Activated T-cell treated with anti-CD3 and anti-CD28 coated beads, Interleukin-2, amount 50 U/mL, for 1 hour (primary cell): ENCODE data around the gene RDH5.

ENCODE experiments used
- DNase-seq: peaks from one replicate; pipeline ENCODE4 v3.0.0-alpha.2; 2020

RDH5 gene

DNA sequence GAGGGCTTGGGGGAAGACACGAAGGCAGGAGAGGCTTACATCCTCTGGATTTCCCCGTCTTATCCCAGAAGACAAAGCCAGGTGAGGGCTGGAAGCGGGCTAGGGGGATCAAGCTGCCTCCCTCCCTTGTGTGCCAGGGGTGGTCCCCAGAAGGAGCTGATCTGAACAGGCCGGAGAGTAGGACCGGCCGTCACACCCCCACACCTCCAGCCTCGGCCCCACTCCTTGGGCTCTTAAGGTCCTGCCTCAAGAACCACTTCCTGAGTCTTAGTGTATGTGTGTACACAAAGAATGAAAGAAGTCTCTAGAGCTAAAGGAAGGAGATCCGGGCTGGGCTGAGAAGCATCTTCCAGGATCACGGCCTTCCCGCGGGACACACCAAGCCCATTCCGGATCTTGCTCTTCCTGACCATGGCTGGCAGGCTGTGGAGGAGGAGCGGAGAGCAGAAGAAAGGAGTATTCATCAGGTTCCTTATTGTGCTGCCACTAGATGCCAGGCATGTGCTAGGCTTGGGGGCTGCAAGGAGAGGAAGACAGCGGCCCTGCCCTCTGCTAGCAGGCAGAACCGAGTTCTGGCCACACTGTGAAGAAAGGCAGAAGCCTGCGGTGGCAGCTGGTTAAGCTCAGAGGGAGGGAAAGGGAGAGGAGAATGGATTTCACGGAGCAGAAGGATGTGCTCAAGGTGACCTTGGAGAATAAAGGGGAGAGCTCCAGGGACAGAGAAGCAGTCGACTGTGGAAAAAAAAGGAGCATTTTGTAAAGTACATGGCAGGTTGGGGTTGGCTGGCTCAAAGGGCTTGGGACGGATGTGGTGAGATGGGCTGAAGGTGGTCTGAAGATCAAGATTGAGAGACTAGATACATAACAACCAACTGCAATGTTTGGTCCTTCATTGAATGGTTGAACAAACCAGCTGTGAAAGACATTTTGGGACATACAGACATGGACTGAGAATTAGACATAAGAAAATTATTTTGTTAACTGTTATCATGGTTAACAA, 9.9 kb downstream of the RDH5 start:
- peak; percentile 40 for DNase-seq

DNA sequence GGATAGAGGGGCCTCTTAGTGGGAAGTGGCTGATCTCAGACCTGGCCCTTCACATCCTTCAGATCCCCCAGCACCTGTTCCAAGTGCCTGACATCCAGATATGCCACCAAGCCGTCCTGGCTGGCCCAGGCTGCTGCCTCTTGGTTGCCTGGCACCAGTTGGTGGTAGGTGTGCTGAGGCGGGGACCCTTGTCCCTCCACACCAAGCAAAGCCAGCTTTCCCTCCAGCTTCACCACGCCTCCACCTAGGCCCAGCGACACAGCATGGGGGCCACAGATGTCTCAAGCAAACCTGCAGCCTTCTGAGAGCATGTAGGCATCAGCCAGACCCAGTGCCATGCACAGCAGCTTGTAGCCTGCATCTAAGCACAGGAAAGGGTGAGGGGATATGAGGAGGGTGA, 12.1 kb downstream of the RDH5 start:
- DNase-seq, result no peak

DNA sequence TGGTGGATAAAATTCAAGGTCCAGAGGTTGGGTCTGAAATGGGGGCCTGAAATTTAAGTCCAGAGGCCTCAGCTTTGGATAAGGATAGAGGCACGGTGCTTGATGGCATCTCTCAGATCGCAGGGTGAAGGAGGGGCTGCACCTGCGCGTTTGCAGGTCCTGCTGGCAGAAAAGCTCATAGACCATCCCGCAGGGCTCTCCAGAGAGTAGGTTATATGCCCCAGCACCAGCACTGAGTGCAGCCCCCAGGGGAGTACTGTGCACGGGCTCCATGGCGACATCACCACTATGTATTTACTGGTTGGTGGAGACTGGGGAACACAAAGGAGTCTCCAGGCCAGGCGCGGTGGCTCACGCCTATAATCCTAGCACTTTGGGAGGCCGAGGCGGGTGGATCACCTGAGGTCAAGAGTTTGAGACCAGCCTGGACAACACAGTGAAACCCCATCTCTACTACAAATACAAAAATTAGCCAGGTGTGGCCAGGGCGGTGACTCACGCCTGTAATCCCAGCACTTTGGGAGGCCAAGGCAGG, 12.9 kb downstream of the RDH5 start:
- DNase-seq, result no peak

DNA sequence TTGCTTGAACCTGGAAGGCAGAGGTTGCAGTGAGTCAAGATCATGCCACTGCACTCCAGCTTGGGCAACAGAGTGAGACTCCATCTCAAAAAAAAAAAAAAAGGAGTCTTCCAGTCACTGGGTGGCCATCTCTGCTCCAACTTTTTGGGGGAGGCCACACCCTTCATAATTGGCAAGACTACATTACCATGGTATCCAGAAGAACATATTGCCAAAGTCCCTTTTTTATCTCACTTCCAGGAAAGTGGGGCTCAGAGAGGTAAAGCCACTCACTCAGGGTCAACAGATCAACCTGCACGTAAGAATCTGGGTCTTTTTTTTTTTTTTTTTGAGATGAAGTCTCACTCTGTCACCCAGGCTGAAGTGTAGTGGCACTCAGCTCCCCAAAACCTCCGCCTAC, 13.7 kb downstream of the RDH5 start:
- DNase-seq, result no peak

DNA sequence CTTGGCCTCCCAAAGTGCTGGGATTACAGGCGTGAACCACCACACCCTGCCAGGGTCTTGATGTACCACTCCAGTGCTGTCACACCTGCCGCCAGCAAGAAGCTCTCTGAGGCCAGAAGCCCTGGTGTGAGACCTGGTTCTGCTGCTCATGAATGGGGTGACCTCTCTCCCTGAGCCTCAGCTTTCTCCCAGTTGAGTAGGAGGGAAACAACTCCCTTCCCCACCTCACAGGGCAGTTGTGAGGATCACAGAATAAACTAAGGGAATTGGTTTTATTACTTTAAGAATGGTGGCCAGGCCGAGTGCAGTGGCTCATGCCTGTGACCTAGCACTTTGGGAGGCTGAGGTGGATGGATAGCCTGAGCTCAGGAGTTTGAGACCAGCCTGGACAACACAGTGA, 14.4 kb downstream of the RDH5 start:
- DNase-seq, result no peak

DNA sequence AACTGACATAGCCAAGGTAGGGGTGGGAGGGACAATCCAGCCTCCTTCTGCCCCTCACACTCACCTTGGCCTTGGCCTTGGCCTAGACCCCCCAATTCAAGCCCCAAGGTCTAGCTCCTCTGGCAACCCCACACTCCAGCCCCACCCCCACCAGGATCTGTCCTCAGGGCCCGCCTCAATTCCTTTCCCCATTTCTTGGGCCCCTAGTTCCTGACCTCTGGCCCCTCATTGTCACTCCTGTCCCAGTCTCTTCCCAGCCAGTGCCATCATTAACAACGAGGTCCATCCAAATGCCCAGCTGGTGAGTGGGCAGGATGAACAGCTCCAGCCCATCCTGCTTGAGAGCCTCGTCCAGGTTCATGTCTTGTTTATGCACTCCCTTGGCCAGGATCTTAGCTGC, 15.9 kb downstream of the RDH5 start:
- DNase-seq, result no peak

DNA sequence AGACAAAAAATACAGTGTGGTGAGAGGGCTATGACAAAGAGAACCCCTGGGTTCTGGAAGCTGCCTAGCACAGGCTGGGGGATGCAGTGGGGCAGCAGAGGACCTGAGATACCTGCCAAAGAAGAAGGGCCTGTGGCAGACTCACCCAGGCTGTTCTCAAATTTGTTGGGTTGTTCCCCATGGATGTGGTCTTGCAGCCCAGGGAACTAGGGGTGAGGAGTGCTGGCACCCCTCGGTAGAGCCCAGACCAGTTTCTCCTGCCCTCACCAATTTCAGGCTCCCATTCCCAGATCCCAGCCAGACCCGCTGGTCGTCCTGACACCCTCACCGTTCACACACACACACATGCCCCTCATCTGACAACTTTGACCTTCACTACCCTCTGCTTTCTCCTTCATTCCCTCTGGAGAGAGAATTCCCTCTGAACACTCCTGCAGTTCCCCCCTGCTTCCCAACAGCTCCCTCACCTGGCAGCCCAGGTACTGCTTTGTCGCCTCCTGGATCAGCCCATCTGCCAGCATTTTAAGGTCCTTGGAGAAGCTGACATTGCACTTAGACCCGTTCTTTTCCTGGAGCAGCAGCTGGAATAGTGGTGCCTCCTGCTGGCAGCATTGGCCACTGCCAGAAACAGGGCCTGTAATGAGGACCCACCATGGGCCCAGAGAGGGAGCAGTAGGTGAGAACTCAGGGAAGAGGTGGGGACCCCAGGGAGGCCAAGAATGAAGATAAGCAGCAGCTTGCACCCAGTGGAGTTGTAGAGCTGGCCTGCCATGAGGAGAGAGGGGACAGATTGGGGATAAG, 16.8 kb downstream of the RDH5 start:
- peak; percentile 69 for DNase-seq

DNA sequence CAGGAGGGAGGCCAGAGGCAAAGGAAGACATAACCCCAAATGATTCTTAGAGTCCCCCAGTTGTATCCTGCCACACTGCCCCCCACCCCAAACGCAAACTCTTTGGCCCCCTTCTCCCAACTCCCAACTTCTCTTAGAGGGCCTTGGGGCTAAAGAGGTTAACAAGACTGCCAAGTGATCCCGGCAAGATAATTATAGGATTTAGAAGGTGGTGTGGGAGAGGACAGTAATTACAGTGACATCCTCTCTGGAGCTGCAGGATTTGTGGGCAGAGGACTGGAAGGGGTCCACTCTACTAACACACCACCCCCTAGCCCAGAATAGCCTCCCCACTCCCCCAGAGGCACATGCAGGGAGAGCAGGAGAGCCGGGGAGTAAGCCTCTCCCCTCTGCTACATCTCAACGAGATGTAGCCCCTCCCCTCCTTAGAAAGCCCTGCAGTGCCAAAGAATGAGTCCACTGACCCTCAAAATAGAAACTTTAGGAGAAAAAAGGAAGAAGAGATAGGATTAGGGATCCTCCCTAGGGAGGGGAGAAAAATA, 17.5 kb downstream of the RDH5 start:
- no peak for DNase-seq

DNA sequence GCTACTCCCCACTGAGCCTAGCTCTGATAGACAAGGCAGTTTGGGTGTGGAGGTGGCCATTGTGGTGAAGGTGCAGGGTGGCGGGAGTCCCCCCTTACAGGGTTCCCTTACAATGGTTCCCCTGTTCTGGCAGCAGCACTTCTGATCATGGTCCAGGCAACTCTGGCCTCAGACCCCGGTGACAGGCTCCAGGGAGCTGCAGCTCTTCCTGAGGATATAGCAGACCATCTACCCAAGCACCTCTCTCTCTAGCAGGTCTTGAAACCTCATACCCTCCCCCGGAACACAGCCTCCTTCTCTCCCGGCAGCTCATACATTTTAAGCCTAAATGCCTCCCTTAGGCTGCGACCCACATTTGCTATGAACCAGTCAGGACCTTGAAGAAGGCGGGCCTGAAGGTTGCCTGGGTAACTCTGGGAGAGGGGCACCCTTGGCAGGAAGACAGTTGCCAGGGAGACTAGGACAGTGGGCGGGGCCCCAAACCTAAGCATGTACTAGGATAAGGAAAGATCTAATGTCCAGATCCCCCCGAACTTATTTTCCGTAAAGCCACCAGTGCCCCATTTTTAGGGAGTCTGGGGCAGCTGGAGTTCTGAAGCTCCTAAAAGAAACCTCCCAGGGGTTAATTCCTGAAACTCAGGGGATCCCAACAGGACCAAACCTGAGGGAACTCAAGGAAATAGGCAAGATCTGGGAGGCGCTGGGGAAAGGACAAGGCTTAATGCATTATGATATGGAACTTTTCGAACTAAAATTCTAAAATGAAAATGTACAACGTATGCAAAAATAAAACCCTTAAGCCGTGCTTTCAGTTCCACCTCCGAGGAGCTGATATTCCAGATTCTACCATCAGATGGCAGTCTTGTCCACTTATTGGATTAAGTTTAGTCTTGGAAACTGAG, 18.2 kb downstream of the RDH5 start:
- peak; percentile 72 for DNase-seq

DNA sequence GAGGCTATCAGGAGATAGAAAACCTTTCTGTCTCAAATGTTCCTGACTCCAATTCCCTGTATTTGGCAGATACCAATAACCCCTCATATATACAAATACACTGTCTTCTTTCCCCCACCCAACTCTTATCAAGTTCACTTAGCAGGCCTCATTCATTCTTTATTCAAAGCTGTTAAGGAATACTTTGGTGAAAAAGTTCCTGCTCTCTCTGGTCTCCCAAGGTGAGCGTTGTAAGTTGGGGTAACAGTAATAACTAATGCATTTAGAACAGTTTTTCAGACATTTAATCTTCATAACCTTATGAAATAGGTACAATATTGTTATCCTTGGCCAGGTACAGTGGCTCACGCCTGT, 18.8 kb downstream of the RDH5 start:
- no peak for DNase-seq

DNA sequence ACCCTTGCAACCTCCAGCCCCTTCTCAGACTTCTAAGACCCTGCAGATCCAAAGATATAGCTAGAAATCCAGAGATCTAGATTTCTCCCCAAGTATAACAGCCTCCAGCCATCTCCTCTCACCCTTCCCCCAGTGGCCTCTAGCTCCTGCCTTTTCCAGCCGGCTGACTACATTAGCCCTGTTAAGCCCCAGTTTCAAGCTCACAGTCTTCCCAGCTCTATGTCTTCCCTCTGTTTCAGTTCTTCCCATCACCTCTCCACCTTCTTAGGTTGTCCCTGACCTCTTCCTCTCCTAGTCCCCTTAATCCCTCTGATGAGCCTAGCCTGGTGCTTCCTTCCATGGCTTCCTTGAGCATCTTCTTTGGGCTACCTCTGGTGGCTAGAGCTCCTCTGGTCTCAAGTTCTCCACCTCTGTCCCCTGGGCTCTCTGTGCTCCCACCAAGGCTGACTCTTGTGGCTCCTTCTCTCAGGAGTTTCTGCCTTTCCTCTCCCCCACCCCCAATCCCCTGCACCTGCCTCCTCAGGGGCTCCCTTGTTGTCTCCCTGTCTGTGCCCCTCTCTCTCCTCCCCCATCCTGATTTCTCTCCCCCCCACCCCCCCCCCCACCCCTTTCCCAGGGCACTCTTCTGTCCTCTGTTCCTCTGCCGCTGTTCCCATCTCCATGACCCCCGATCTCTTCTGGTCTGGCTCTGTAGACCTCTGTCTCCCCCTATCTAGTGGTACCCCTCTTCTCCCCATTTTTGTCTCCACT, 21.9 kb downstream of the RDH5 start:
- no peak for DNase-seq

DNA sequence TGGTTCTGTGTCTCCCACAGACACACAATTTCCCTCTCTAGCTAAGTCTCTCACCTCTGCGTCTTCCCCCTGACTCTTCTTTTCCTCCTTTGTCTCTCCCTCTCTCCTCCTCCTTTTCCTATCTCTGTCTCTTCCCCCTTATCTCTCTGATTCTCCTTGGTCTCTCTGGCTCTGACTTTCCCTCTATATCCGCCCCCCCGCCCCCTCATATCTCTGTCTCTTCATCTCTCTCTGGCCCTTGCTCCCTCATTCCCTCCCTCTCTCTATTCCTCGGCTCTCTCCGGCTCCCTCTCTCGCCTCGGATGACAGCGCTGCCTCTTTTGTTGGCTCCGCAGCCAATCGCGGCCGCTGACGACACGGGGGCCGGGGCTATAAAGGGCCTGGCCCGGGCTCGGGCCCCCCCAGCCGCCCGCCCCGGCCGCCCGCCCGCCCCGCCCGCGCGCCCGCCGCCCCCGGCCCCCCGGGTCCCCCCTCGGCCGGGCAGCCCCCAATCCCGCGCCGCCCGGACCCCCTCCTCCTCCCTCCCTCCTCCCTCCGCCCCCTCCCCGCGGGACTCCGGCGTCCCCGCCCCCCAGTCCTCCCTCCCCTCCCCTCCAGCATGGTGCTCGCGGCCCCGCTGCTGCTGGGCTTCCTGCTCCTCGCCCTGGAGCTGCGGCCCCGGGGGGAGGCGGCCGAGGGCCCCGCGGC, 22.7 kb downstream of the RDH5 start, which contains the start of gene GDF11:
Gene GDF11 (plus strand): TSS at position 404 of the 687 bp plus-strand sequence. CDS start 195 bp downstream, at position 599.
- DNase-seq, result peak; percentile 77

DNA sequence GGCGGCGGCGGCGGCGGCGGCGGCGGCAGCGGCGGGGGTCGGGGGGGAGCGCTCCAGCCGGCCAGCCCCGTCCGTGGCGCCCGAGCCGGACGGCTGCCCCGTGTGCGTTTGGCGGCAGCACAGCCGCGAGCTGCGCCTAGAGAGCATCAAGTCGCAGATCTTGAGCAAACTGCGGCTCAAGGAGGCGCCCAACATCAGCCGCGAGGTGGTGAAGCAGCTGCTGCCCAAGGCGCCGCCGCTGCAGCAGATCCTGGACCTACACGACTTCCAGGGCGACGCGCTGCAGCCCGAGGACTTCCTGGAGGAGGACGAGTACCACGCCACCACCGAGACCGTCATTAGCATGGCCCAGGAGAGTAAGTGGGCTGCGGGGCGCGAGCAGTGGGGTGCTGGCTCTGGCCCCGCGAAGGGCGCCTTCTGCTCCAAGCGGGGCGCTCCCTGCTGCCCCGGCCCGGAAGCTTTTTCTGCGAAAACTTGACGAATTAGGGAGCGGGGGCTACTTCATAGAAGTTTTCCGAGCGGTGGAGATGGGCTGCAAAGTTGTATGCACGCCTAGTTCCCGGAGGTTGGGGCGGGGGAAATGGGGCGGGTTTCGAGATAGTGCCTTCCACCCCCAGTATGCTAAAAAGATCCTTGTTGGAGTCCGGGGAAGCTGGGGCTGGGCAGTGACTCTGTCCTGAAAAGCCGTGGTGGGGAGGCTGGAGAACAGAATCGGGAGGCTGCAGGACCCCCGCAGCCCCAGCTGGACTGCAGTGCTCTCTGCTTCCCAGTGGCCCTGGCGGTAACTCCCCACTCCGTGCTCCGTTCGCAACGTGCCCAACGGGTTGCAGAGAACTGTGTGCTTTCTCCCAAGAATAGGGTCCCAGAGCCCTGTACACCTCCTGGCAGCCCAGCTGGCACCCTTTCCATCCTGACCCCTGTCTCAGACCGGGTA, 23.5 kb downstream of the RDH5 start:
- DNase-seq, result peak; percentile 71

DNA sequence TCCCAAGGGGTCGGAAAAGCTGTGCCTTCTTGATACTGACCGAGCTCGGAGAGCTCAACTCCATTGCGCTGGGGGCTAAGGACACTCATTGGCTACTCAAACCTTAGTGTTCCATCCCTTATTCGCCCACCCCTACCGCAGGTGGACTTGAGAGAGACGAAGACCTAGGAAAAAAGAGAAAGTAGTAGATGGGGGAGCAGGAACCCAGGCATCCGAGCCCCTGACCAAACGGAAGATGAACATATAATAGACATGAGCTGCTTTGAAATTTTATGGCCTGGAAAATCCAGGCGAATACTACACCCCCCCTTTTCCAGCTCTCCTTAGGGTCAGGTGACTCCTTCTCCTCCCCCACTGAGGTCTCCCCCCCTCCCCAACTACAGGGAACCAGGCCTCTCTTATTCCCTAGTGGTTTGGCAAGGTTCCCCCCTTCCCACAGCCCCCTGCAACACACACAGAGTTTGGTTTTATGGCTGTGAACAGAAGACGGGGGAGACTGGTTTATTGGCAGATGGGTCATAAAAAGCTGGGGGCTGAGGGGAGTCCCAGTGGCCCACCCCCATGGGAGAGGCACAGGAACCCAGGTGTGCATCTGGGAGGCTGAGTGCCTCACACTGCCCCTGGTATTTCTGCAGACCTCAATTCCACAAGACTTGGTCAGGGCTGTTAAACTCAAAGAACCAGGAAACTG, 24.3 kb downstream of the RDH5 start:
- no peak for DNase-seq

DNA sequence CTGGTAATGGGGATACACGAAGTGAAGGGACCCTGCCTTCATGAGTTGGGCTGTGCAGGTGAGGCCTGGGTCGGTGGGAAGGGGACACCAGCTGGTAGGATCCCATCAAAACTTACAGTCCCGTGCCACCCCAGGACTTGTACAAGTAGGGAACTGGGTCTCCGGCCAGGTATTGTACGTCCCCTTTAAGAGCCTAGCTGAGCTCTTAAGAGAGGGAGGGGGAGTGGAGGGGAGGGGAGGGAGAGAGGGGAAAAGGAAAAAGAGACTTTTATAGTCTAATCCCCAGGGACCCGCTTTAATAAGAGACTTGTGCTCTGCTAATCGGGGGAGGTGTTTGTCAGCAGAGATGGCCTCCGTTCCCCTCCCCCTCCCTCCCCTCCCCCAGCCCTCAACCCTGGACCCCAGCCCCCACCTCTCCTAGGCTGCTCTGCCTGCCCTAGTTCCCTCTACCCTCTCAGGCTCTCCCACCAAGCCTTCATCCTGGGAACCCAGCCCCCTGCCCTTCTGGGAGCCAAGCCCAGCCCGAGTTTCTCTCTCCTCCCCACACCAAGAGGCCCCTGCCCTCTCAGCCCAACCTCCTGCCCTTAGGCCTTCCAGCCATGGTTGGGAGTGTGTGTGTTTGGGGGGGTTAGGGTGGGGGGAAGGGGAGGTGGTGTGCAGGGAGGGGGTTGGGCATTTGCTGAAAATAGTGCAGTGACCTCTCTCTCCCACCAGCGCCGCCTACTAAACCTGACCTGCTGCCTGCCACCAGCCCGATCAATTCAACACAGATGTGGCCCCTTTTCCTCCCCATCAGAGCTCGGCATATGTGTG, 25.4 kb downstream of the RDH5 start:
- DNase-seq, result no peak

DNA sequence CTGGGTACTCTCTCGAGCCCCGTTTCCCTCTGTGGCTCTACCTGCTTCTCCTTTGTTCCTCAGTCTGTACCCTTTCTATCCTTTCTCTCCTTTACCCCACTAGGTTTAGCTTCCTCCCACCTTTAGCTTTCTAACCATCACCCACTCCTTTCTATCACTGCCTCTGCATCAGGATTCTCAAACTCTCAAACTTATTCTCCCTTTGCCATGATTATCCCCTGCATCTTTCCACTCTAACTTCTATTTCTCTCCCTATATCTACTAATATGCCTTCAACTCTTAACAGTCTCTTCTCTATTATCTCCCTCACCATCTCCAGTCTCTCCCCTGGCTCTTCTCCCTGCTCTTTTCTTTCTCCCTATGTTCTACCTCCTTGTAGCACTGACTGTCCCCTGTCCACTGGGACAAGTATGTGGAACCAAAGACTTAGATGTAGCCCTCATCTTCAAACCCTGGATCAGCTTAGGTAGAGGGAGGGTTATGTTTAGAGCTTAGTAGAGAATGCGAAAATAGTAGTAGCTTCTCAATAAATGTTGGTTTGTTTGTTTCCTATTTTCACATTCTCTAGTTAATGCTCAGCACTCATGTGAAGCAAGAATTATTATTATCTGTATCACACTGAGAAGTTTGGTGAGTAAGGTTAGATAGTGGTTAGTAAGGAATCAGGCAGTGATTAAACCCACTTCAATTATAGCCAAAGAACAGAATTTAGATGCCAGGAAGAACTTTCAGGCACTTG, 26.1 kb downstream of the RDH5 start:
- no peak for DNase-seq

DNA sequence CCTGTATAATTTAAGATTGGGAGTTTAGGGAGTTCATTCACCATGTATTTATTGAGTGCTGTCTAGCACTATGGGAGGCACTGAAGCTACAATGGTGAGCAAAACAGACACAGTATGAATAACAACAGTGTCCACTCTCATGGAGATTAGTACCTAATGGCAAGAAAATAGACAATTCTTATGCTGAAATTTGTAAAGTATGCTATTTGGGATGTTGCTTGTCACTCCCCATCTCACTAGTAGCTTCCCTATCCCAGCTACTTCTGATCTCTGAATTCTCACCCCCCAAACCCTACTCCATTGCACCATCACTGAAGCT, 26.7 kb downstream of the RDH5 start:
- DNase-seq, result no peak
